Motor neuron (in vitro differentiated cells): ENCODE measurements around the gene DIAPH3. TPM values are rescaled to one million over a fixed set of nuclear protein-coding genes. Genes with fewer than 3 reads are reported as not detected.
"Not testable (repeated sequence)": the region's sequence is repeated elsewhere in the genome, so short reads cannot be mapped to it uniquely, and the experiment has no call there.

Experiments
- ATAC-seq, 8 experiments: fragments of 200-7000 bp; cut with Tn5 transposase; replicated peaks in 6 of 8; 2 replicates each; pipeline ENCODE4 v1.8.0; 2021; ENCODE audit warnings: mild to moderate bottlenecking in 8 of 8, moderate library complexity in 8 of 8
- H3K27ac ChIP-seq, 2 donors: fragments of 250-450 bp; sonication (Bioruptor Pico); 2 replicates each; pipeline ENCODE4 v1.9.0; 2021; ENCODE audit warnings: antibody characterized with exemption in 2 of 2, mild to moderate bottlenecking in 2 of 2, moderate library complexity in 1 of 2
- H3K4me1 ChIP-seq, 2 donors: fragments of 250-450 bp; sonication (Bioruptor Pico); replicated peaks in 1 of 2; 2 replicates each; pipeline ENCODE4 v1.6.1; 2021; ENCODE audit warnings: antibody characterized with exemption in 2 of 2, mild to moderate bottlenecking in 2 of 2, moderate library complexity in 1 of 2
- H3K4me3 ChIP-seq, 5 donors: fragments of 250-450 bp; sonication (Bioruptor Pico); 2 replicates each; pipeline ENCODE4 v1.9.0; 2021; ENCODE audit warnings: antibody characterized with exemption in 5 of 5, mild to moderate bottlenecking in 5 of 5, moderate library complexity in 4 of 5
- WGBS, 10 experiments: fragments of 450-650 bp; shearing (Covaris generic); methylation state at CpG; one replicate each; pipeline ENCODE4 v1.0.0; 2022; 5-methylcytosine and 5-hydroxymethylcytosine counted together
- in situ Hi-C, 9 experiments: fragments of 400-800 bp; cut with MboI; loops; one replicate each; pipeline ENCODE4 v1.15.0; 2021; ENCODE audit warnings: low sequenced_read_pairs in 9 of 9, low pct_unique_long_range_greater_than_20kb in 2 of 9; ENCODE audit not compliant: unreplicated experiment in 9 of 9
- total RNA-seq, 8 experiments: library from RNA; unstranded; fragments of 300-600 nt; gene quantifications; 2 replicates each; pipeline versions ENCODE4 v1.2.3 to v1.2.4, GENCODE V29; 2022

The DIAPH3 gene
- total RNA-seq, 8 experiments from 2014 or later: 0.25 to 11.2 (median 3.4) TPM

GRCh38 chr13:60108589-60108988, 55.1 kb downstream of the DIAPH3 start:
- no peak overlapping the region for H3K27ac ChIP-seq
- no peak for ATAC-seq
- no peaks in the 10 kb centered on the region for H3K4me1 ChIP-seq
- in situ Hi-C loops: no loop called here
- WGBS, 10 experiments: 88 to 100% (median 100%) methylated on average over 2 of the region's 2 CpGs; no CpG with 5 or more reads in 5 of the 10 experiments
- H3K4me3 ChIP-seq: no peak overlapping the region

DNA sequence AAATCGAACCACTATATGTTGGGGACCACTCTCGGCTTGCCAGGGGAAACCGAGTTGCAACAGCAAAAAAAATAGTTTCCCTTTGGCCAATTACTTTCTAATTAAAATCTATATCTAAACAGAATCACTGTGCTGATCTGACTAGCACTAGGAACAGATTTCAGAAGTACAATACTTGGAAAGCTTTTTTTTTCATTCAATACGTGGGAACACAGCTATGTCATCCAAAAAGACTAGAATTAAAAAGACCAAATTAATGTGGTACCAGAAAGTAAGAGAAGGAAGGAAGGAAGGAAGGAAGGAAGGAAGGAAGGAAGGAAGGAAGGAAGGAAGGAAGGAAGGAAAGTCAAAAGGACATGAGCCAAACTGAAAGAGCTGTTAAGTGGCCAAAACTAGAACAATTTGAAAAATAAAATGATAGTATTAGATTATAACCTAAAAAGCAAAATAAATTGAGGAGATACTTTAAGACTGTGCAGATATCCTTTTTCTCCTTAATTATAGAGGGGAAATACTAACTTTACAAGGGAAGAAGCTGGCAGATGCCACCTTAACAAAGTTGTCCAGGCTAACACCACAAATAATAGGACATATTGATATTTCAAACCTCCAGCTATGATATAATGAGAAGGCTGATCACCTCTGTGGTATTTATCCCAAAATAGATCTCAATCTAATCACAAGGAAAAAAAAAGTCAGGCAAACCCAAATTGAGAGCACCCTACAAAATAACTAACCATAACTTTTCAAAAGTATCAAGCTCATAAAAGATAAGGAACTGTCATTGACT, 63.9 kb downstream of the DIAPH3 start:
- WGBS, 10 experiments: 81 to 100% (median 96%) methylated on average over 1 to 4 of the region's 4 CpGs; no CpG with 5 or more reads in 1 of the 10 experiments
- Histone ChIP-seq H3K4me1 (no peaks in the 10 kb centered on the region), H3K27ac (no peak overlapping the region), H3K4me3 (no peak overlapping the region)
- ATAC-seq: no peak
- in situ Hi-C loops: no loop called here

DNA sequence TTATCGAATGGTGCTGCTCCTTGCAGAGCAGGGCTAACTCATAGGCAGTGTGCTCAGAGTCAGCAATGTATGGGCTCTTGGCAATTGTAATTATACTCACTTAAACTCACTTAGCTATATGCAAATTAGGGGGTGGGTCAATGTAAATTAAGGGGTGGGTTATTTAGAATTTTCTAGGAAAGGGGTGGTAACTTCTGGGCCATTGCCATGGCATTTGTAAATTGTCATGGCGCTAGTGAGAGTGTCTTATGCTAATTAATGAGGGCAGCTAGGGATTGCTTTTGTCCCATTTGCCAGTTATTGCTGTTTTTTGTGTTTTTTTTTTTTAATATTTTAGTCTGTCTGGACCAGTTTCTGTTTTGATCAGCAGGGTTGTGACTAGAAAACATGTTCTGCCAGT, 68.4 kb downstream of the DIAPH3 start:
- Histone ChIP-seq H3K4me1 (peaks cover 0 to 14% of the 10 kb centered on the region in 2 donors), H3K4me3 (no peak overlapping the region), H3K27ac (no peak overlapping the region)
- in situ Hi-C loops: no loop called here
- ATAC-seq: peak in 1 of 8 experiments; percentile 19
- 50 to 94% (median 85%) methylated on average over 1 to 2 of the region's 2 CpGs; no CpG with 5 or more reads in 6 of the 10 experiments for WGBS, 10 experiments

GRCh38 chr13:60094385-60095088, 69.2 kb downstream of the DIAPH3 start:
- WGBS, 10 experiments: 63 to 100% (median 88%) methylated on average over 2 to 8 of the region's 8 CpGs
- Histone ChIP-seq H3K27ac (no peak overlapping the region), H3K4me1 (peaks cover 0 to 14% of the 10 kb centered on the region in 2 donors), H3K4me3 (no peak overlapping the region)
- ATAC-seq: no peak
- in situ Hi-C loops: no loop called here

DNA sequence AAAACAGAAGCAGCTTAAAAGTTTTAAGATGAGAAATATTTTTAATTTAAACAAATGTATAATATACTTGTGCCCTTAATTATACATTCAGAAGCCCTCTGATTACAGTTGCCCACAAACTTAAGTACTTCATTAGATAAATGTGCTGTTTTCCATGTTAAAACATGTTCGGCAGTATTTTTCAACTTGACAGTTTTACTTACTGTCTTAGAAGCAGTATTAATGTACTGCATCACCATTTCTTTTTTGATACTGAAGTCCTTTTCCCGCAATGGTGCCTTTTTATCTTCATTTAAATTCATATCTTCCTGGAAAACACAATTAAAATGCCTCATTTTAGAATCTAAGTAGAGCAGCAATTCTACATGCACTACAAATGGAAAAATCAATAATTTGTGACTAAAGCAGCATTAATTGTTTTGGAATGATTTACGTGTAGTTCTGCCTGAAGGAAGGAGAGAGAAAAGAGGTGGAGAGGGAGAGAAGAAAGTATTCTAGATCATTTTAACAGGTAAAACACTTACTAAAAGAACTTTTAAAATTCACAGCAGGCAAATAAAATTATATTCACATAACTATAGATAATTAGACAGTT, 70.2 kb downstream of the DIAPH3 start:
- peak in 5 of 8 experiments; percentile 36 to 68 (median 52) for ATAC-seq
- H3K27ac ChIP-seq: no peak overlapping the region
- WGBS, 10 experiments: 70 to 100% (median 80%) methylated on average over 1 to 3 of the region's 3 CpGs; no CpG with 5 or more reads in 1 of the 10 experiments
- H3K4me1 ChIP-seq: peaks cover 0 to 14% of the 10 kb centered on the region in 2 donors
- in situ Hi-C loops: no loop called here
- H3K4me3 ChIP-seq: no peak overlapping the region

- in situ Hi-C loops: no loop called here
- WGBS, 10 experiments: 80 to 100% (median 96%) methylated on average over 1 to 2 of the region's 2 CpGs; no CpG with 5 or more reads in 2 of the 10 experiments
- ATAC-seq: no peak
- peaks cover 0 to 14% of the 10 kb centered on the region in 2 donors for H3K4me1 ChIP-seq
- H3K4me3 ChIP-seq: no peak overlapping the region
- H3K27ac ChIP-seq: no peak overlapping the region
These were observed 72.2 kb downstream of the DIAPH3 start for GRCh38 chr13:60091573-60091972.

GRCh38 chr13:60090574-60090973, 73.2 kb downstream of the DIAPH3 start:
- in situ Hi-C loops: no loop called here
- ATAC-seq: no peak
- no peak overlapping the region for H3K27ac ChIP-seq
- peaks cover 0 to 14% of the 10 kb centered on the region in 2 donors for H3K4me1 ChIP-seq
- no peak overlapping the region for H3K4me3 ChIP-seq

DNA sequence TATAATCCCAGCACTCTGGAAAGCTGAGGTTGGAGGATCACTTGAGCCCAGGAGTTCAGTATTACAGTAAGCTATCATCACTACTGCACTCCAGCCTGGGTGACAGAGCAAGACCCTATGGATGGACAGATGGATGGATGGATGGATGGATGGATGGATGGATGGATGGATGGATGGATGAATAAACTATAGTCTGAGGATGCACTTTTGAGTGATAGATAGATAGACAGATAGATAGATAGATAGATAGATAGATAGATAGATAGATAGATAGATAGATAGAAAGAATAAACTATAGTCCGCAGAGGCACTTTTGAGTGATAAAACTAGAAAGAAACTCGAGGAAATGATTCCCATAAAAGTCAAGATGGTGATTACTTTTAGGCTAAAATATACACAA, 79.9 kb downstream of the DIAPH3 start:
- H3K27ac ChIP-seq, H3K4me3 ChIP-seq, H3K4me1 ChIP-seq, ATAC-seq, in situ Hi-C loops: not testable (repeated sequence)
- WGBS, 10 experiments: 71 to 100% (median 97%) methylated on average over 1 to 2 of the region's 2 CpGs; no CpG with 5 or more reads in 2 of the 10 experiments

DNA sequence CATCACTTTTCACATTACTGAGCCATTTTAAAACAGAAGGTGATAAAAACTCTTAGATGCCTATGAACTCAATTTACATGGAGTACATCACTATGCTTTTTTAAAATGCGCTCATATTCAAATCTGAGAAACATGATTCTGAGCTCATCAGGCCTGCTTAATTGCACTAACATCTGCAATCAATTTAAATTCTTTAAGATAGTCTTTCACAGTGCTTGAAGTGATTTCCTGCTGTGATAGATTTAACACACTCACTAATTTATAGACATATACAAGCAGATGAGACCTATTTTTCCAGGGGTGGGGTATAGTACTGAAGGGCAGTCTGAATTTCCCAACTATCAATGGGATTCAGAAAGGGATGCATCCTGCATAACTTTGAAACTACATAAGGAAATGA, 82.9 kb downstream of the DIAPH3 start:
- ATAC-seq: peak in 3 of 8 experiments; percentile 48 to 81 (median 74)
- 0 to 100% (median 93%) methylated on average over 1 of the region's 1 CpG; no CpG with 5 or more reads in 2 of the 10 experiments for WGBS, 10 experiments
- H3K4me1 ChIP-seq: no peaks in the 10 kb centered on the region

DNA sequence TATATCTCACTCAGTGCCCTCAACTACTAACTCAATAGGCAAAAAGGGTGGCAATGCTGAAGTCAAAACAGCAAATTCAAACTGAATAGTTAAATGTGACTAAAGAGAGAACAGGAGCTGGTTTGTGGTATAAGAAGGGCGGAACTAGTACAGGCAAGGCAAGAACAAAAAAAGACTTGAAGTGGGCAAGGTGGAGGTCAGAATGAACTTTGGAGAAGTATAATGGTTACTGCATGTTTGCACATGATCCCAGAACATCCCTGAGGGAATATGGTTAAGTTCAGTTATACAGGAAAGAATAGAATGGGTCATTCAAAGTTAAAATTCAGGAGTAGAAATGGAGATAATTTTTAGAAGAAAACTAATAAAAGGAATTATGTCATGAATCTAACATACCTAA, 85.5 kb downstream of the DIAPH3 start:
- H3K4me3 ChIP-seq: no peak overlapping the region
- ATAC-seq: no peak
- H3K27ac ChIP-seq: no peak overlapping the region
- WGBS, 10 experiments: 75 to 100% (median 100%) methylated on average over 1 of the region's 1 CpG; no CpG with 5 or more reads in 2 of the 10 experiments
- H3K4me1 ChIP-seq: no peaks in the 10 kb centered on the region
- in situ Hi-C loops: no loop called here

More for the DNA sequence above, 82.9 kb downstream of the DIAPH3 start:
- H3K4me3 ChIP-seq: no peak overlapping the region
- no peak overlapping the region for H3K27ac ChIP-seq
- in situ Hi-C loops: no loop called here

DNA sequence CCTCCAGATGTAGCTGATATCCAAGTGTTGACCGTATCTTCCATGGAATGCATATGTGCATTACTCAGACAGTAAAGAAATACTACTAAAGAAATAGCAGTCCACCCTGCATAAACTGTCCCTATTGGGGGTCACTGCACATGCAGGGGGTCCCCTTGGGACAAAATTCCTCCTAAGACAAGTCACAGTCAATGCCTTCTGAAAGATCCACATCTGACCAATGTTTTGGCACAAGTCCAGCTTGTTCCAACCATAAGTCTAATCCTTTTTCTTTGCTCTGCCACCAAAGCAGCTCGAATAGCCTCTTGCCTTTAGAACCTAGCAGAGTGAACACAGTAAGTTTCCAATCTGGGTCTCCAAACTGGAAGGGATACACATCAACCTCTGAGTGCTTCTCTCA, 87.9 kb downstream of the DIAPH3 start:
- no peak for ATAC-seq
- Histone ChIP-seq H3K27ac (no peak overlapping the region), H3K4me3 (no peak overlapping the region), H3K4me1 (no peaks in the 10 kb centered on the region)
- 29 to 100% (median 90%) methylated on average over 1 to 2 of the region's 2 CpGs; no CpG with 5 or more reads in 1 of the 10 experiments for WGBS, 10 experiments
- in situ Hi-C loops: no loop called here

DNA sequence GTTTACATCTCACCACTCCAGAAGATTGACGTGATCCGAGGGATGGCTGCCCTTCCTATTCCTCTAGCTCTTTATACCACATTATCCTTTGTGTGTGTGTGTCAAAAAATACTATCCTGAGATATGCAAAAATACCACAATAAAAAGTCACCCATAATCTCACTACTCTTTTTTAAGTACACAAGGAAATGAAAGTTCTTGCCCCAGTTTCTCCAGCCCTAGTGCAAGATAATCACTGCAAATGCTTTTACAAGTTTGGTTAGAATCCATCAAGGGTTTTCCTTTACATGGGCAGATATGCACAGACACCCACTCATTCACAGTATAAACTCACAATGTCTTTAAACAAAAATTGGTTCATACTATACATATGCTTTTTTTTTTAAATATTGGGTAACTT, 89.3 kb downstream of the DIAPH3 start:
- no peaks in the 10 kb centered on the region for H3K4me1 ChIP-seq
- in situ Hi-C loops: no loop called here
- H3K4me3 ChIP-seq: no peak overlapping the region
- WGBS, 10 experiments: 92 to 100% (median 100%) methylated on average over 1 to 2 of the region's 2 CpGs; no CpG with 5 or more reads in 2 of the 10 experiments
- no peak overlapping the region for H3K27ac ChIP-seq
- no peak for ATAC-seq

GRCh38 chr13:60066226-60066625, 97.5 kb downstream of the DIAPH3 start:
- in situ Hi-C loops: no loop called here
- no peaks in the 10 kb centered on the region for H3K4me1 ChIP-seq
- no peak for ATAC-seq
- H3K4me3 ChIP-seq: no peak overlapping the region
- WGBS, 10 experiments: 10 to 100% (median 80%) methylated on average over 1 of the region's 1 CpG; no CpG with 5 or more reads in 3 of the 10 experiments
- no peak overlapping the region for H3K27ac ChIP-seq
